Ectodermal cell (in vitro differentiated cells): ENCODE data around the gene TAS1R3.

Experiments
- H3K27ac ChIP-seq: 2 replicates; pipeline ENCODE4 v1.7.0; 2013; ENCODE audit warnings: mild to moderate bottlenecking, low read depth, low read length; ENCODE audit not compliant: insufficient read depth, poor library complexity, severe bottlenecking
- H3K27me3 ChIP-seq: 2 replicates; pipeline ENCODE4 v1.7.0; 2013; ENCODE audit warnings: mild to moderate bottlenecking, low read length; ENCODE audit not compliant: insufficient read depth, control insufficient read depth, poor library complexity, severe bottlenecking
- H3K36me3 ChIP-seq: one replicate; pipeline ENCODE4 v1.7.0; 2013; ENCODE audit warnings: low read length; ENCODE audit not compliant: control insufficient read depth, insufficient read depth
- H3K4me1 ChIP-seq: one replicate; pipeline ENCODE4 v1.7.0; 2013; ENCODE audit warnings: low read length; ENCODE audit not compliant: control insufficient read depth, insufficient read depth
- H3K4me3 ChIP-seq: 2 replicates; pipeline ENCODE4 v1.7.0; 2013; ENCODE audit warnings: low read depth, low read length, control low read depth; ENCODE audit not compliant: insufficient read depth
- H3K9me3 ChIP-seq: 2 replicates; pipeline ENCODE4 v1.7.0; 2013; ENCODE audit warnings: mild to moderate bottlenecking, low read length, moderate library complexity; ENCODE audit not compliant: control insufficient read depth
- WGBS, 2 experiments: methylation state at CpG; one replicate each; pipeline ENCODE4 v1.1.7; 2013; ENCODE audit warnings: missing lambda C conversion rate in 2 of 2; 5-methylcytosine and 5-hydroxymethylcytosine counted together

TAS1R3 gene

DNA sequence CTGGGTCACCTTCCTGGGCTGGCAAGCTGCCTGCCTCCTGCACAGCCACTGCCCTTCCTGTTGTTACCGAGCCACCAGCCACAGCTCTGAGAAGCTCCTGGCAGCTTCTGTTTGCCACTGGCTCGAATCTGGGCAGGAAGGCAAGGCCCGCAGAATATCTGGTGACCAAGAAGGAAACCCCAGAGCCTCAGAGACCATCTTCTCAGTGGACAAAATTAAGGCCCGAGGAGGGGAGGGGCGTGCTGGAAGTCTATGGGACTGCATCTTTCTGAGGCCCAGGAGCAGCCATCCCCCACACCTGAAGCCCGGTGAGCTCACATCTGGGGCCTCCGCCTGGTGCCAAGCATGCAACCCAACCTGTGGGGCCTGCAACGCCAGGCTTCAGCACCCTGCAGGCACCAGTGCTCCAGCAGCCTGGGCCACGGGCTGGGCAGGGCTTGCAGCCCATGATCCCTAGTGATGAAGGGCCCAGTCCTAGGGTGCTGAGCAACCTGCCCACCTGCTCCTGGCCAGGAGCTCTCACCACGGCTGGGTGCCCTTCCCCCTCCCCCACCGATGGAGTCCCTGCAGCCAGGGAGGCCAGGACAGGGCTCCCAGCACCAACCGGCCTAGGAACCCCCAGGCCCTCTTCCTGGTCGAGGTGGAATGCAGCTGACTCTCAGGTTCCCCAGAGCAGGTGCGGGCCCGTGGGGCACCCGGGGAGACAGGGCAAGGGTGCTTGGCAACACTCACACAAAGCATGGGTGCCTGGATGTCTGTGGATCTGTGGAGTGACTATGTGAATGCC lies 5.6 kb upstream of the TAS1R3 start:
- Histone ChIP-seq H3K9me3 (no peaks in the 10 kb centered on the region), H3K27ac (no peak overlapping the region), H3K4me3 (peak overlapping the region; percentile 81)

DNA sequence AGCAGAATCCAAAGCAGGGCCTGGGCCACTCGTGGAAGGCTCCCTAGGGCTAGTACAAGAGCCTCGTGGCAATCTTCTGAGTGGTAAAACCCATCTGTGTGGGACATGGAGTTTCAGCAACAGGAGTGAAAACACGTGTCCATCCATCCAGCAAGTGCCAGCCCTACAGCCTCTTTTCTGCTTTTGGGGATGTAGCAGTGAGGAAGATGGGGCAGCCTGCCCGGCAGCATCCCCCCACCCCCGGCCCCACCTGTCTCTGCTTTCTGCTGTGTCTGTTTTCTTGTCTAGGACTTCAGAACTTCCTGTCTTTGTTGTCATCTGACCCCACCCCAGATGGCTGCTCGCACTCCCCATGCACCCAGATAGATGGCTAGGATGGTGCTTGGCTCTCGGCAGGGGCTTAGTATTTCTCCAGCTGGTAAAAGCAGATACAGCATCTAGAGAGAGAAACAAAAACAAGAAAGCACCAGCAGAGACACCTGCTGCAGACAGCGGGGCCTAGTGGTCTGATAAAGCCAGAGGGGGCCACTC lies 4.9 kb upstream of the TAS1R3 start:
- 92 to 95% methylated on average over 8 of the region's 8 CpGs for WGBS, 2 experiments
- no peak overlapping the region for H3K27ac ChIP-seq
- H3K27me3 ChIP-seq, result no peaks in the 10 kb centered on the region
- no peaks in the 10 kb centered on the region for H3K9me3 ChIP-seq
- peaks cover 4% of the 10 kb centered on the region for H3K4me1 ChIP-seq
- no peak overlapping the region for H3K4me3 ChIP-seq
- peaks cover under 1% of the 10 kb centered on the region for H3K36me3 ChIP-seq

More for the DNA sequence above, 5.6 kb upstream of the TAS1R3 start:
- Histone ChIP-seq H3K27me3 (no peaks in the 10 kb centered on the region), H3K4me1 (peaks cover 4% of the 10 kb centered on the region), H3K36me3 (peaks cover 7% of the 10 kb centered on the region)
- 83 to 87% methylated on average over 16 of the region's 16 CpGs for WGBS, 2 experiments

DNA sequence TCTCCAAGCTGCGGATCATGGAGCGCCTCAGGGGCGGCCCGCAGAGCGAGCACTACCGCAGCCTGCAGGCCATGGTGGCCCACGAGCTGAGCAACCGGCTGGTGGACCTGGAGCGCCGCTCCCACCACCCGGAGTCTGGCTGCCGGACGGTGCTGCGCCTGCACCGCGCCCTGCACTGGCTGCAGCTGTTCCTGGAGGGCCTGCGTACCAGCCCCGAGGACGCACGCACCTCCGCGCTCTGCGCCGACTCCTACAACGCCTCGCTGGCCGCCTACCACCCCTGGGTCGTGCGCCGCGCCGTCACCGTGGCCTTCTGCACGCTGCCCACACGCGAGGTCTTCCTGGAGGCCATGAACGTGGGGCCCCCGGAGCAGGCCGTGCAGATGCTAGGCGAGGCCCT lies 3.8 kb upstream of the TAS1R3 start:
- WGBS, 2 experiments, result 93 to 94% methylated on average over 40 of the region's 40 CpGs
- Histone ChIP-seq H3K4me1 (peaks cover 4% of the 10 kb centered on the region), H3K9me3 (no peaks in the 10 kb centered on the region), H3K27me3 (no peaks in the 10 kb centered on the region), H3K4me3 (no peak overlapping the region), H3K36me3 (no peaks in the 10 kb centered on the region), H3K27ac (no peak overlapping the region)

DNA sequence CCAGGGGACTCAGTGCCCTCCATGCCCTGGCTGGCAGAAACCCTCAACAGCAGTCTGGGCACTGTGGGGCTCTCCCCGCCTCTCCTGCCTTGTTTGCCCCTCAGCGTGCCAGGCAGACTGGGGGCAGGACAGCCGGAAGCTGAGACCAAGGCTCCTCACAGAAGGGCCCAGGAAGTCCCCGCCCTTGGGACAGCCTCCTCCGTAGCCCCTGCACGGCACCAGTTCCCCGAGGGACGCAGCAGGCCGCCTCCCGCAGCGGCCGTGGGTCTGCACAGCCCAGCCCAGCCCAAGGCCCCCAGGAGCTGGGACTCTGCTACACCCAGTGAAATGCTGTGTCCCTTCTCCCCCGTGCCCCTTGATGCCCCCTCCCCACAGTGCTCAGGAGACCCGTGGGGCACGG lies 2.8 kb upstream of the TAS1R3 start:
- Histone ChIP-seq H3K4me3 (no peak overlapping the region), H3K4me1 (peaks cover 4% of the 10 kb centered on the region), H3K27ac (no peak overlapping the region), H3K9me3 (no peaks in the 10 kb centered on the region), H3K27me3 (no peaks in the 10 kb centered on the region), H3K36me3 (no peaks in the 10 kb centered on the region)
- WGBS, 2 experiments, result 93 to 94% methylated on average over 15 of the region's 15 CpGs

DNA sequence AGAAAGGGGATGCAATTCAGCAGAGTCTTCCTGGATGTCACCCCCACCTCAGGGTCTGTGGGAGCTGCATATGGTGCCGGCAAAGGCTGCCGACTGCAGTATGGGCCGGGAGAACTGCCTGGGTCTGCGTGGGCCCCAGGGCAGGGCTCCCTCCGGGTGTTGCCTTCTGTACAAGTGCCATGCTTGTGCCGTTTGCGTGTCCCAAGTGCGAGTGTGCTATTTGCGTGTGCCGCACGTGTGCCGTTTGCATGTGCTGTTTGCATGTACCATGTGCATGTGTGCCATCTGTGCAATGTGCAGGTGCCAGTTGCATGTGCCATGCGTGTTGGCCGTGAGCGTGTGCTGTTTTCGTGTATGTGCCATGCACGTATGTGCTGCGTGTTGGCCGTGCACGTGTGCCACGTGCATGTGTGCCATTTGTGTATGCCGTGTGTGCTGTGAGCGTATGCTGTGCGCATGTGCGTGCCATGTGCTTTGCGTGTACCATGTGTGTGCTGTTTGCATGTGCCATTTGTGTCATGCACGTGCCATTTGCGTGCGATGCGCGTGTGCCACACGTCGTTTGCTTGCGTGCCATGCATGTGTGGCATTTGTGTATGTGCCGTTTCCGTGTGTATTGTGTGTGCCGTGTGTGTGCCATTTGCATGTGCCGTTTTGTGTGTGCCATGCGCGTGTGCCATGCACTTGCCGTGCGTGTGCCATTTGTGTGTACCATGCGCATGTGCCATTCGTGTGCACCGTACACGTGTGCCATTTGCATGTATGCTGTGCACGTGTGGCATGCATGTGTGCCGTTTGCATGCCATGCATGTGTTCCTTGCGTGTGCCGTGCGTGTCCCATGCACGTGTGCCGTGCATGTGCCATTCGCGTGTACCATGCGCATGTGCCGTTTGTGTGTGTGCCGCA lies 1.5 kb upstream of the TAS1R3 start:
- peaks cover 4% of the 10 kb centered on the region for H3K4me1 ChIP-seq
- no peak overlapping the region for H3K27ac ChIP-seq
- H3K27me3 ChIP-seq, result no peaks in the 10 kb centered on the region
- H3K4me3 ChIP-seq, result no peak overlapping the region
- H3K9me3 ChIP-seq, result no peaks in the 10 kb centered on the region
- no peaks in the 10 kb centered on the region for H3K36me3 ChIP-seq
- 95% methylated on average over 58 of the region's 58 CpGs for WGBS, 2 experiments

DNA sequence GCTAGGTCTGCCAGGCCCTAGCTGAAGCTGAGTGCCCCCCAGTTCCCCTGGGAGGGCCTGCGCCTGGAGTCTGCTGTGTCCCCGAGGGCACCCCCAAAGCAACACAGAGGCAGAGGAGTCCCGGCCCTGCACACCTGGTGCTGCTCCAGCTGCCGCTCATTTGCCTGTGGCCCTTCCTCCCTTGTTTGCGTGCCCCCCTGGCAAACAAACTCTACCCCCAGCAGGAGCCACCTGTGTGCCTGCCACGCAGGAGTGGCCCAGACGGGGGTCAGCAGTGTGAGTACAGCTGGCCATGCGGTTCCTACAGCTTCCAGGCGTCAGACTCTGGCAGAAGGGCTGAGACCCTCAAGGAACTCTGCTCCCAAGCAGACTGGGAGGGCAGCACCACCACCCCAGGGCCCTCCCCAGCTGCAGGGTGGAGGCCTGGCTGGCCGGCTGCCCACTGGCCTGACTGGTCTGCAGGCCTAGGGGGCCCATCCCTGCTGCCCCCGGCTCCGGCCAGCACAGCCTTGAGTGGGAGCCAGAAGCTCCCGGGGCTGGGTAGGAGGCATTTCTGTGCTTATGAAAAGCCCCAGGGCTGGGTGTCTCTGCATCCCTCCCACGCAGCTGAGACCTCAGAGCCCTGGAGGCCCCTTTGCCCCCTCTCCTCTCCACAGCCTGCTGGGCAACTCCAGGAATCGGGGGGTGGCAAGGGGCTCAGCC lies 563 bp upstream of the TAS1R3 start:
- no peak overlapping the region for H3K27ac ChIP-seq

DNA sequence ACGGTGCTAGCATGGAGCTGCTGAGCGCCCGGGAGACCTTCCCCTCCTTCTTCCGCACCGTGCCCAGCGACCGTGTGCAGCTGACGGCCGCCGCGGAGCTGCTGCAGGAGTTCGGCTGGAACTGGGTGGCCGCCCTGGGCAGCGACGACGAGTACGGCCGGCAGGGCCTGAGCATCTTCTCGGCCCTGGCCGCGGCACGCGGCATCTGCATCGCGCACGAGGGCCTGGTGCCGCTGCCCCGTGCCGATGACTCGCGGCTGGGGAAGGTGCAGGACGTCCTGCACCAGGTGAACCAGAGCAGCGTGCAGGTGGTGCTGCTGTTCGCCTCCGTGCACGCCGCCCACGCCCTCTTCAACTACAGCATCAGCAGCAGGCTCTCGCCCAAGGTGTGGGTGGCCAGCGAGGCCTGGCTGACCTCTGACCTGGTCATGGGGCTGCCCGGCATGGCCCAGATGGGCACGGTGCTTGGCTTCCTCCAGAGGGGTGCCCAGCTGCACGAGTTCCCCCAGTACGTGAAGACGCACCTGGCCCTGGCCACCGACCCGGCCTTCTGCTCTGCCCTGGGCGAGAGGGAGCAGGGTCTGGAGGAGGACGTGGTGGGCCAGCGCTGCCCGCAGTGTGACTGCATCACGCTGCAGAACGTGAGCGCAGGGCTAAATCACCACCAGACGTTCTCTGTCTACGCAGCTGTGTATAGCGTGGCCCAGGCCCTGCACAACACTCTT lies 1.1 kb downstream of the TAS1R3 start:
- WGBS, 2 experiments, result 90 to 91% methylated on average over 57 of the region's 57 CpGs

More for the DNA sequence above, 563 bp upstream of the TAS1R3 start:
- Histone ChIP-seq H3K9me3 (no peaks in the 10 kb centered on the region), H3K4me3 (no peak overlapping the region), H3K4me1 (peaks cover 2% of the 10 kb centered on the region), H3K36me3 (no peaks in the 10 kb centered on the region), H3K27me3 (no peaks in the 10 kb centered on the region)
- whole genome bisulfite sequencing, 2 experiments, result 88 to 89% methylated on average over 15 of the region's 15 CpGs

DNA sequence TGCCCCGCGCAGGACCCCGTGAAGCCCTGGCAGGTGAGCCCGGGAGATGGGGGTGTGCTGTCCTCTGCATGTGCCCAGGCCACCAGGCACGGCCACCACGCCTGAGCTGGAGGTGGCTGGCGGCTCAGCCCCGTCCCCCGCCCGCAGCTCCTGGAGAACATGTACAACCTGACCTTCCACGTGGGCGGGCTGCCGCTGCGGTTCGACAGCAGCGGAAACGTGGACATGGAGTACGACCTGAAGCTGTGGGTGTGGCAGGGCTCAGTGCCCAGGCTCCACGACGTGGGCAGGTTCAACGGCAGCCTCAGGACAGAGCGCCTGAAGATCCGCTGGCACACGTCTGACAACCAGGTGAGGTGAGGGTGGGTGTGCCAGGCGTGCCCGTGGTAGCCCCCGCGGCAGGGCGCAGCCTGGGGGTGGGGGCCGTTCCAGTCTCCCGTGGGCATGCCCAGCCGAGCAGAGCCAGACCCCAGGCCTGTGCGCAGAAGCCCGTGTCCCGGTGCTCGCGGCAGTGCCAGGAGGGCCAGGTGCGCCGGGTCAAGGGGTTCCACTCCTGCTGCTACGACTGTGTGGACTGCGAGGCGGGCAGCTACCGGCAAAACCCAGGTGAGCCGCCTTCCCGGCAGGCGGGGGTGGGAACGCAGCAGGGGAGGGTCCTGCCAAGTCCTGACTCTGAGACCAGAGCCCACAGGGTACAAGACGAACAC lies 1.8 kb downstream of the TAS1R3 start:
- Histone ChIP-seq H3K36me3 (no peaks in the 10 kb centered on the region), H3K4me3 (no peak overlapping the region)
- 92 to 94% methylated on average over 48 of the region's 48 CpGs for WGBS, 2 experiments

More for the DNA sequence above, 1.1 kb downstream of the TAS1R3 start:
- H3K4me3 ChIP-seq, result no peak overlapping the region
- H3K27ac ChIP-seq, result no peak overlapping the region
- H3K27me3 ChIP-seq, result no peaks in the 10 kb centered on the region
- no peaks in the 10 kb centered on the region for H3K36me3 ChIP-seq
- no peaks in the 10 kb centered on the region for H3K9me3 ChIP-seq
- H3K4me1 ChIP-seq, result no peaks in the 10 kb centered on the region

More for the DNA sequence above, 1.8 kb downstream of the TAS1R3 start:
- Histone ChIP-seq H3K4me1 (no peaks in the 10 kb centered on the region), H3K9me3 (no peaks in the 10 kb centered on the region), H3K27me3 (no peaks in the 10 kb centered on the region), H3K27ac (no peak overlapping the region)
